ENCODE measurements around the gene CDK10.
"Not testable (repeated sequence)": the region's sequence is repeated elsewhere in the genome, so short reads cannot be mapped to it uniquely, and the experiment has no call there.

Gene CDK10, protein sequence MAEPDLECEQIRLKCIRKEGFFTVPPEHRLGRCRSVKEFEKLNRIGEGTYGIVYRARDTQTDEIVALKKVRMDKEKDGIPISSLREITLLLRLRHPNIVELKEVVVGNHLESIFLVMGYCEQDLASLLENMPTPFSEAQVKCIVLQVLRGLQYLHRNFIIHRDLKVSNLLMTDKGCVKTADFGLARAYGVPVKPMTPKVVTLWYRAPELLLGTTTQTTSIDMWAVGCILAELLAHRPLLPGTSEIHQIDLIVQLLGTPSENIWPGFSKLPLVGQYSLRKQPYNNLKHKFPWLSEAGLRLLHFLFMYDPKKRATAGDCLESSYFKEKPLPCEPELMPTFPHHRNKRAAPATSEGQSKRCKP

GRCh38 chr16:89686520-89687091 lies at the start of gene CDK10:
CDK10 (plus strand) TSS chr16:89686689; CDS start chr16:89686711, 22 bp downstream.
- DNase-seq: peak; percentile 41

DNA sequence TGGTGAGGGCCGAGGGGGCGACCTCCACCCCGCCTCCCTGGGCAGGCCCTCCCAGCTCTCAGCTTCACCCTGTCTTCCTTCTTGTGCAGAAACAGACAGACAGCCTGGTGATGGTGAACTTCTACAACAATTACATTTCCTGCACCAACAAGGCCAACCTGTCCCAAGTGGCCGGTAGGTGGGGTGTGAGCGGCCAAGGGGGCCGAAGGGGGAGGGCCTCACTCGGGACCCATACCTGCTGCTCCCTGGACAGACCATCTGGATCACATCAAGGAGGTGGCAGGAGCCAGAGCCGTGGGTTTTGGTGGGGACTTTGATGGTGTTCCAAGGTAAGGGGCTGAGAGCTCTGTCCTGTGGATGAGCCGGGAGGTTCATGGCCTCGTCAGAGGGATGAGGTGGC lies 49.1 kb upstream of the CDK10 start:
- no peak for DNase-seq

DNA sequence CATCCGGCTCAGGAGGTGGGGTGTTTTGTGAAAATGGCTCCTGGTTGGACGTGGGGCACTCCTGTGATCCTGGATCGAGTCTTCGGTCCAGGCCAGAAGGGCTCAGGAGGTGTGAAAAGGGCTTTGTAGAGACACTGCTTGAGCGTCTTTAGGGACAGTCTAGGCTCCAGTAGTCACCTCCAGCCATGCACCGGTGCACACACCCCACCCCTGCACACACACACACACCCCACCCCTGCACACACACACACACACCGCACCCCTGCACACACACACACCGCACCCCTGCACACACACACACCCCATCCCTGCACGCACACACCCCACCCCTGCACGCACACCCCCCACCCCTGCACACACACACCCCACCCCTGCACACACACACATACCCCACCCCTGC lies 48.0 kb upstream of the CDK10 start:
- no peak for DNase-seq

GRCh38 chr16:89639385-89639784 lies 47.1 kb upstream of the CDK10 start:
- DNase-seq: no peak

DNA sequence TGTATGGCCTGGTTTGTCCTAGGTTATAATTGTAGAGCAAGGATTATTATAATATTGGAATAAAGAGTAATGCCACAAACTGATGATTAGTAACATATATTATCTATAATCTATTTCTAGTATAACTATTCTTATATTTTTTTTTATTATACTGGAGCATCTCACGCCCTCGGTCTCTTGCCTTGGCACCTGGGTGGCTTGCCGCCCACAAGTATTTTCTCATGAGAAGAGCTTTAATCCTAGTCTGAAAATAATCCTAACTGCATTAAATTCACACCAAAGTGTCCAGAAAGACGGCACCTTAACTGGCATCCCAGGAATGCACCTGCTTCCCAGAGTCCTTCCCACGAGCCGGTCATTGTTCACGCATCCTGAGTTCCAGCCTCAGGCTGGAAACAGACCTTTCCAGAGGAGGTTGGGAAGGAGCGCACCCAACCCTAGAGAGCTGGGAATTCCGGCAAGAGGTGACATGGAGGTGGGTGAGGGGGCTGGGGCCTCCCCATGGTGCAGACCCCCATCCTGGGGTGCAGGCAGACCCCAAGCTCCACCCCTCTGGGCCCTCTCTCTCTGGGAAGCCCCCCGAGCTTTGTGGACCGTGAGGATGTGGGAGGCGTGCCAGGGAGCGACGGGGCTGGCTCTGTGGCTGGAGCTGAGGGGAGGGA lies 44.9 kb upstream of the CDK10 start:
- DNase-seq: no peak

DNA sequence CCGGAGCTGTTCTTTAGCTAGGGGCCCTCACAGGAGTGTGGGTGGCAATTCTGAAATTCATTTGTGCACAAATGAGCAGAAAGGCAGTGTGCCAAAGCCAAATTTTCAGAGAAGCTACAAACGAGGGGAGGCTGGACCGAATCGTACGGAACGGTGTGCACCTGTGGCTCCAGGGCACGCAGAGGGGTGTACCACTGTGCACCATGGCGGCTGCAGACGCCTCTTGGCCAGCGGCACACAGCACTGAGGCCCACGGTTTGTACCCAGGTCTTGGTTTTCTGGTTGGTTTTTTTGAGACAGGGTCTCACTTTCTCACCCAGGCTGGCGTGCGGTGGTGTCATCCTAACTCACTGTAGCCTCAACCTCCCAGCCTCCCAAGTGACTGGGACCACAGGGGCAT lies 43.9 kb upstream of the CDK10 start:
- no peak for DNase-seq

DNA sequence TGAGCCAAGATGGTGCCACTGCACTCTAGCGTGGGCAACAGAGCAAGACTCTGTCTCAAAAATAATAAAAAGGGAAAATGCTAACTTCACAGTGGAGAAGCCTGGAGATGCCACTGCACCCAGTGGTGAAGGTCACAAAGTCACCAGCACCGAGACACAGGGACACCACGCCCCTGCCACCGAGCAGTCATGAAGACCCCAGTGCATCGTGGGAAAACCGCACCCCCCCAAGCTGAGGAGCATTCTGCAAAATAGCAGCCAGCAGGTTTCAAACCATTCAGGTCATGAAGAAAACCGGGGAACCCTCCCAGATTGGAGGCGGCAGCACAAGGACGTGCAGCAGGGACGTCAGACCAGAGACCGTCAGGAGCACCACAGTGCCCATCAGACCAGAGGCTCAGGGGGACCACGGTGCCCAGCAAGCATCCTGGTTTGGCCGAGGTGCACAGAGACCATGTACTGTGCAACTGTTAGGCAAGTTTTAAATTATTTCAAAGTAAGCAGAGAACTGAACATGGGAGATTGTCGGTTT lies 42.7 kb upstream of the CDK10 start:
- no peak for DNase-seq

DNA sequence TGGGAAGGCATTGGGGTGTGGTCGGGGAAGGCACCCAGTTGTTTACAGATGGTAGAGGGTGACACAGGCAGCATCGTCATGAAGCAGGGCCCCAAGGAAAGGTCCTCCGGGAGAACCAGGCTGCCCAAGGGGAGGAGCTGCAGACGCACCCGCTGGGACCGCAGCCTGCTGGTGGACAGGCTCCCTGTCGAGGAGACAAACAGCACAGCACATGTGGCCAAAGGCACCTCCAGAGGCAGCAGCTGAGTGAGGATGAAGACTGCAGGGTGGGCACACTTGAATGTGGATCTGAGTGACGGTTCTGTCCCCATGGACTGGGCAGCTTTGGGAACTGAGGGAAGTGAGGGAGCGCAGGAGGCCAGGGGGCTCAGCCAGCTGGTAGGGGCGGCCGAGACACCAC lies 41.4 kb upstream of the CDK10 start:
- no peak for DNase-seq

- DNase-seq: no peak
Observed at GRCh38 chr16:89646270-89646669, 40.2 kb upstream of the CDK10 start.

DNA sequence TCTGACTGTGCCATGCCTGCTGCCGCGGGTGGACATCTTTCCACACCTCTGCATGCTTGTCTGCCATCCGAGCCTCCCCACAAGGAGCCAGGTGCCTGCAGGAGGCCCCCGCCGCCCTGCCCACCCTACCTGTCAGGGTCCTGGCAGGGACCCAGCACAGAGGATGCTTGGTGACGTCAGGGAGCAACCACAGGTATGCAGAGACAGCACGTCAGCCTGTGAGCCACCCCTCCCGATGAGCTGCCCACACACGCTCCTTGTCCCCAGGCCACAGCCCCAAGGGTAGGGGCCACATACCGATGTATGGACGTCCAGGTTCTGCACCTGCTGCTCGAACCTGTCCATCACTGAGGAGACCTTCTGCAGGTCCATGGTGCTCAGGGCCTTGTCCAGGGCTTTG lies 39.6 kb upstream of the CDK10 start:
- DNase-seq: no peak

DNA sequence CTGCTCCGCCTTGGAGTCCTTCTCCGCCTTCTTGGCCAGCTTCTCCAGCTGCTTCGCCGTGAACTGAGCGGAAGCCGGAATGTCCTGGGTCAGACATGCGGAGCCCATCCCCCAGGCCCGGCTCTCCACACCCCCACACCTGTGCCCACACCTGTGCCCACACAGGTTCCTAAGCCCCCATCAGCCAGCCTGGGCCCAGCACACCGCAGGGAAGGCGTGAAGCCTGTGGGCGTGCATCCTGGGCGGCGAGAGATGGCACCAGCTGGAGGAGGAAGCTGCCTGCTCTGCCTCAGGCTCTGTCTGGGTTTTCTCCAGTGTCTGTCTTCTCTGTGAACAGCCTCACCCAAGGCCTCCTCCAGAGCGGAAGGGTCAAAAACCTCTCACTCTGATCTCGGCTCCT lies 34.9 kb upstream of the CDK10 start:
- no peak for DNase-seq

DNA sequence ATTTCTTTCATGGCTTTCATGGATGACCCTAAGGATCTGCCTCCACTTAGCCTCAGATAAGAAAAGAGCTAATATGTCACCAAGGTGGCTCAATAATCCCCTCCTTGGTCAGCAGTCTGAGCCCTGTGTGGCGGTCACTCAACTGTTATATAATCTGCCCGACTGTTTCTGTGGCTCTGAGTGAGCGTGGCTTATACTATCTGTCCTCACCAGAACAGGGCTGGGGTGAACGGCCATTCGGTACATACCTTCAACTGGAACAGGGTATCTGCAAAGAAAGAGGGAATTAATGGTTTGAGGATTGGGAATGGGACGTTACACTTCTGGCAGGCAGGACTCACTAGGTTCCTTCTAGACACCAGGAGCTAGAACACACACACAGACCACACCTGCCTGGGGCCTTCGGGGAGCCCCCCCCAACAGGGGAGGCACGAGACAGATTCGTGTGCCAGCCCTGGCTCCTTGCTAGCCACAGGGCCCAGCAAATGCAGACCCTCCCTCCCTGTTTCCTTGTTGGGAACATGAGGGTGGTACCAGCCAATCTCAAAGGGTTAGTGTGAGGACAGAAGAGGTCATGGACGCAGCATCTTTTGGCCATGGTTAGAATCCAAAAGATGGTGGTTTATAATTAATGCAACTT lies 32.7 kb upstream of the CDK10 start:
- no peak for DNase-seq

DNA sequence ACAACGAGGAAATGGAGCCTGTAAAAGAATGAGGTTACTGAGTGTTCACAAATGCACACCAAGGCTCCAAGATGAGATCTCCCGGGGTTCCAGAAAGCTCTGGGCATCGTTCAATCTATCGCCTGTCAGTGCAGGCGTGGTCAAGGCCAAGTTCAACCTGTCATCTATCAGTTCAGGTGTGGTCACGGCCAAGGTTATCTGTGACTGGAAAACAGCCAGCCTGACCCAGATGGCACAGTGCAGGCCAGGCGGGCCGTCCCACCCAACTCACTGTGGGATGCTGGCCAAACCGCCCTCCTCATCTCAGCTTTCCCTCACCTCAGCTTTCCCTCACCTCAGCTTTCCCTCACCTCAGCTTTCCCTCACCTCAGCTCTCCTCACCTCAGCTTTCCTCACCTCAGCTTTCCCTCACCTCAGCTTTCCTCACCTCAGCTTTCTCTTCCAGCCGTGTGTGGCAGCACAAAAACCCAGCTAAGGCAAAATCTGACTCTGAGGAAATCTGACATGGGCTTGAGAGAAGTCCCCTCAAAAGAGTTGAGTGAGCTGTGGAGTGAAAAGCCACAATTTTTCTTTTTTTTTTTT lies 31.3 kb upstream of the CDK10 start:
- no peak for DNase-seq

GRCh38 chr16:89656435-89657121 lies 29.9 kb upstream of the CDK10 start:
- no peak for DNase-seq

DNA sequence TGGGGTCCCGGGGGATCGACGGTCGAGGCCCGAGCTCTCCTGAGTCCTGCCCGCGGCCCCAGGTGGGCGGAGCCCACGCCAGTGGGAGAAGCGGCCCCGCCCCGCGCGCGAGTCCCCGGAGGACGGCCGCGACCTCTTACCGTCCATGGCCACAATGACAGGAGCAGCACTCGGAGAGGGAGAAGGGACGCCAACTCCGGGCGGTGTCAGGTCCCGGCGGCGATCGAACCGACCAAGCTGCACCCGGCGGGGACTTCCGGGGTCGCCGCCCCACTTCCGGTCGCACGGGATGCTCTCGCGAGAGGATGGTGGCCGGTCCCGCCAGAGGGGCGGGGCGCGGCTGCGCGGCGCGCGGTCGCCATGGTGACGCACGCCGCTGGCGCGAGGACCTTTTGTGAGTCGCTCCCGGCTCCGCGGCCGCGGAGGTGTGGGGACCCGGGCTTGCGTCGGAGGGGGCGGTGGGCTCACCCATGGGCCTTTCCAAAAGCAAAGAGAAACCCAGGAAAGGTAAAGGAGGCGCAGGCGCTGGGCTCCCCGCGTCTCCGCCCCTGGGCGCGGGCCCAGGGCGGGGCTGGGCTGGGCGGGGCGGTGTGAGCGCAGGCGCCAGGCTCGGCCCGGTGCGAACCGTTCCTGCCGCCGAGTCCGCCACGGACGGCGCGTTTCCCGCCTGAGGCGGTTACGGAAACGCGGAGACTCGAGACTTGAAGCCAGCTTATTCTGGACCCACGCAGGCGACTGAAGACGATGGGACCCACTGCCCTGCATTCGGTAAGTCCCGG lies 28.9 kb upstream of the CDK10 start, which contains the start of the genes CHMP1A and SPATA33:
Gene CHMP1A (minus strand): TSS at position 267 of the 779 bp plus-strand sequence. CDS start 120 bp downstream, at position 147.
Gene SPATA33 (plus strand): TSS at position 395 of the 779 bp plus-strand sequence. CDS start 76 bp downstream, at position 471.
- DNase-seq: no peak

- DNase-seq: no peak
Observed at GRCh38 chr16:89658221-89658879, 28.1 kb upstream of the CDK10 start.

- DNase-seq: no peak
Observed at GRCh38 chr16:89660146-89660545, 26.3 kb upstream of the CDK10 start.

- DNase-seq: no peak
Observed at GRCh38 chr16:89661215-89661614, 25.3 kb upstream of the CDK10 start.

DNA sequence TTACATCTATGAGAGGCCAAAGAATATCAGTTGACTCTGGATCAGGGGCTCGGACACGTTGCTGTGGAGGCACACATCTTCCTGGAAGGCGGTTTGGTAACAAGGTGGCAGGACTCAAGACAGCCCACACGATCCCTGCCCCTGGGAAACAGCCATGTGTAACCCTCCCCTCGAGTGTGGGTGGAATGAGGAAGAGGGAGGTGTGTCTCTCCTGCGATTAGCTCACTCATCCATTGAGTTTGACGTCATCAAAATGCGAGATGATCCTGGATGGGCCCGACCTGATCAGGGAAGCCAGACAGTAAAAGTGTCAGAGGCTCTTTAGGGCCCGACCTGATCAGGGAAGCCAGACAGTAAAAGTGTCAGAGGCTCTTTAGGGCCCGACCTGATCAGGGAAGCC lies 22.3 kb upstream of the CDK10 start:
- not testable (repeated sequence) for DNase-seq

DNA sequence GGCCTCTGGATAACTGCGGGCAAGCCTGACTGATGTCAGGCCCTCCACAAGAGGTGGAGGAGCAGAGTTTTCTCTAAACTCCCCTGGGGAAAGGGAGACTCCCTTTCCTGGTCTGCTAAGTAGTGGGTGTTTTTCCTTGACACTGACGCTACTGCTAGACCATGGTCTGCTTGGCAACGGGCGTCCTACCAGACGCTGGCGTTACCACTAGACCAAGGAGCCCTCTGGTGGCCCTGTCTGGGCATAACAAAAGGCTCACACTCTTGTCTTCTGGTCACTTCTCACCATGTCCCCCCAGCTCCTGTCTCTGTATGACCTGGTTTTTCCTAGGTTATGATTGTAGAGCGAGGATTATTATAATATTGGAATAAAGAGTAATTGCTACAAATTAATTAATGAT lies 19.5 kb upstream of the CDK10 start:
- not testable (repeated sequence) for DNase-seq

- DNase-seq: no peak
Observed at GRCh38 chr16:89667633-89668032, 18.9 kb upstream of the CDK10 start.
